ENCODE data around the gene SLC10A3. TPM values are rescaled to one million over a fixed set of nuclear protein-coding genes. Genes with fewer than 3 reads are reported as not detected.

The SLC10A3 gene
- total and polyA plus RNA-seq, 2 of the 13 experiments (the other 11 are each of a cell fraction or from before 2014, with no cell fraction given), result 10.1 to 11.5 TPM

GRCh38 chrX:154443992-154444754, 46.3 kb downstream of the SLC10A3 start, which contains the start of gene FAM50A (continued):
- TF ChIP-seq PAWR (CRISPR knock-in tag; IDR thresholded peaks at IDR 0.05; ENCODE audit: borderline replicate concordance) (no peak), ZFX (CRISPR knock-in tag; IDR thresholded peaks at IDR 0.05; ENCODE audit: low read depth) (peak; percentile 63), ZNF772 (CRISPR knock-in tag; IDR thresholded peaks at IDR 0.05) (0 out of 2 replicates have a peak, but pooled peaks have one; percentile 40), ZGPAT (CRISPR knock-in tag; IDR thresholded peaks at IDR 0.05) (0 out of 2 replicates have a peak, but pooled peaks have one; percentile 23), AGO2 (optimal IDR thresholded peaks at IDR 0.05; ENCODE audit: low read depth, low read length) (peak; percentile 6), ZNF687 (CRISPR knock-in tag; IDR thresholded peaks at IDR 0.05) (peak; percentile 76), KDM5B (CRISPR knock-in tag; IDR thresholded peaks at IDR 0.05; ENCODE audit: borderline replicate concordance) (0 out of 2 replicates have a peak, but pooled peaks have one; percentile 16), PRPF4 (IDR thresholded peaks at IDR 0.05; ENCODE audit: low read depth, low read length, poor library complexity, severe bottlenecking) (no peak), ZFY (CRISPR knock-in tag; IDR thresholded peaks at IDR 0.05) (peak; percentile 71), ZNF850 (CRISPR knock-in tag; conservative IDR thresholded peaks at IDR 0.05) (no peak), ARNT2 (CRISPR knock-in tag; IDR thresholded peaks at IDR 0.05; ENCODE audit: low read depth) (peak; percentile 37; the same call in 1 of the 2 replicates), ZNF253 (CRISPR knock-in tag; IDR thresholded peaks at IDR 0.05; ENCODE audit: borderline replicate concordance) (no peak)

Measured in HepG2 (cell line).